SH-SY5Y (cell line): ENCODE results near the gene MAN1C1.

Source experiments
- GATA2 ChIP-seq: IDR thresholded peaks from 2 replicates; pipeline ENCODE4 v1.6.1; 2011; ENCODE audit warnings: mild to moderate bottlenecking, low read depth, low read length
- GATA3 ChIP-seq: IDR thresholded peaks from 2 replicates; pipeline ENCODE4 v1.6.1; 2011; ENCODE audit warnings: low read depth, mild to moderate bottlenecking, low read length, moderate library complexity

- TF ChIP-seq GATA2 (no peak), GATA3 (no peak)
Measured at GRCh38 chr1:25797939-25798338, 181.3 kb downstream of the MAN1C1 start.
